Measurements from ENCODE around the gene DMKN. TPM values are rescaled to one million over a fixed set of nuclear protein-coding genes. Genes with fewer than 3 reads are reported as not detected.

DMKN gene
- total and polyA plus RNA-seq, 2 donors (not counting 1 experiment from before 2014, with no cell fraction given) = 2.8 to 14.2 TPM

- Histone ChIP-seq H3K4me1 (ENCODE audit: control insufficient read depth, extremely low read depth, insufficient read depth, low read length) (no peaks in the 10 kb centered on the region), H3K9me3 (ENCODE audit: control insufficient read depth, insufficient read depth, low read depth, low read length) (no peaks in the 10 kb centered on the region), H3K27ac (ENCODE audit: insufficient read depth, low read length) (no peak overlapping the region), H3K9ac (ENCODE audit: insufficient read depth, low read length) (no peak overlapping the region), H3K36me3 (ENCODE audit: control insufficient read depth, insufficient read depth, low read length) (no peaks in the 10 kb centered on the region), H3K79me2 (ENCODE audit: control insufficient read depth, insufficient read depth, low read length) (no peaks in the 10 kb centered on the region), H3K4me2 (ENCODE audit: extremely low read depth, insufficient read depth, low read length) (no peak overlapping the region), H4K20me1 (ENCODE audit: control insufficient read depth, extremely low read depth, insufficient read depth, low read length) (no peaks in the 10 kb centered on the region), H2AFZ (ENCODE audit: low read length) (no peak overlapping the region), H3K27me3 (ENCODE audit: control insufficient read depth, insufficient read depth, low read length) (peaks cover 3% of the 10 kb centered on the region), H3K4me3 (replicated peaks in 1 of 4; ENCODE audit: control extremely low read depth in 1 of 4, insufficient read depth in 1 of 4, low read depth in 3 of 4, low read length in 4 of 4) (no peak overlapping the region)
- TF ChIP-seq EZH2 (IDR thresholded peaks at IDR 0.05; ENCODE audit: low read length, missing control alignments) (no peak), CTCF (conservative IDR thresholded peaks at IDR 0.05 in 1 of 2, IDR thresholded peaks at IDR 0.05 in 1 of 2; ENCODE audit: low read depth in 1 of 2, low read length in 2 of 2) (no peak)
- no peak for DNase-seq (ENCODE audit: low read depth in 2 of 2)
Measured at GRCh38 chr19:35497406-35497805, 16.0 kb downstream of the DMKN start.

- H3K9ac ChIP-seq (ENCODE audit: insufficient read depth, low read length) = no peak overlapping the region
- peak overlapping the region; percentile 23 for H3K4me2 ChIP-seq (ENCODE audit: extremely low read depth, insufficient read depth, low read length)
- DNase-seq (ENCODE audit: low read depth in 2 of 2) = peak; percentile 45 to 51
- peak; percentile 89 to 95 for TF ChIP-seq CTCF (conservative IDR thresholded peaks at IDR 0.05 in 1 of 2, IDR thresholded peaks at IDR 0.05 in 1 of 2; ENCODE audit: low read depth in 1 of 2, low read length in 2 of 2)
- no peak for TF ChIP-seq EZH2 (IDR thresholded peaks at IDR 0.05; ENCODE audit: low read length, missing control alignments)
- no peaks in the 10 kb centered on the region for H3K79me2 ChIP-seq (ENCODE audit: control insufficient read depth, insufficient read depth, low read length)
- peaks cover 3% of the 10 kb centered on the region for H3K27me3 ChIP-seq (ENCODE audit: control insufficient read depth, insufficient read depth, low read length)
- H2AFZ ChIP-seq (ENCODE audit: low read length) = no peak overlapping the region
- H3K27ac ChIP-seq (ENCODE audit: insufficient read depth, low read length) = no peak overlapping the region
- no peak overlapping the region for H3K4me3 ChIP-seq (replicated peaks in 1 of 4; ENCODE audit: control extremely low read depth in 1 of 4, insufficient read depth in 1 of 4, low read depth in 3 of 4, low read length in 4 of 4)
- no peaks in the 10 kb centered on the region for H3K9me3 ChIP-seq (ENCODE audit: control insufficient read depth, insufficient read depth, low read depth, low read length)
- H3K36me3 ChIP-seq (ENCODE audit: control insufficient read depth, insufficient read depth, low read length) = no peaks in the 10 kb centered on the region
- H3K4me1 ChIP-seq (ENCODE audit: control insufficient read depth, extremely low read depth, insufficient read depth, low read length) = no peaks in the 10 kb centered on the region
- H4K20me1 ChIP-seq (ENCODE audit: control insufficient read depth, extremely low read depth, insufficient read depth, low read length) = no peaks in the 10 kb centered on the region
Measured at GRCh38 chr19:35495107-35496064, 18.1 kb downstream of the DMKN start.

- Histone ChIP-seq H2AFZ (ENCODE audit: low read length) (no peak overlapping the region), H3K9ac (ENCODE audit: insufficient read depth, low read length) (no peak overlapping the region), H3K27me3 (ENCODE audit: control insufficient read depth, insufficient read depth, low read length) (peaks cover 3% of the 10 kb centered on the region), H3K4me1 (ENCODE audit: control insufficient read depth, extremely low read depth, insufficient read depth, low read length) (no peaks in the 10 kb centered on the region), H3K27ac (ENCODE audit: insufficient read depth, low read length) (no peak overlapping the region), H3K9me3 (ENCODE audit: control insufficient read depth, insufficient read depth, low read depth, low read length) (no peaks in the 10 kb centered on the region), H3K36me3 (ENCODE audit: control insufficient read depth, insufficient read depth, low read length) (no peaks in the 10 kb centered on the region), H3K4me3 (replicated peaks in 1 of 4; ENCODE audit: control extremely low read depth in 1 of 4, insufficient read depth in 1 of 4, low read depth in 3 of 4, low read length in 4 of 4) (no peak overlapping the region), H3K4me2 (ENCODE audit: extremely low read depth, insufficient read depth, low read length) (no peak overlapping the region), H3K79me2 (ENCODE audit: control insufficient read depth, insufficient read depth, low read length) (no peaks in the 10 kb centered on the region), H4K20me1 (ENCODE audit: control insufficient read depth, extremely low read depth, insufficient read depth, low read length) (no peaks in the 10 kb centered on the region)
- no peak for DNase-seq (ENCODE audit: low read depth in 2 of 2)
- TF ChIP-seq CTCF (conservative IDR thresholded peaks at IDR 0.05 in 1 of 2, IDR thresholded peaks at IDR 0.05 in 1 of 2; ENCODE audit: low read depth in 1 of 2, low read length in 2 of 2) (no peak), EZH2 (IDR thresholded peaks at IDR 0.05; ENCODE audit: low read length, missing control alignments) (no peak)
Measured at GRCh38 chr19:35493971-35494370, 19.5 kb downstream of the DMKN start.
